ENCODE data around the gene FUZ. TPM values are rescaled to one million over a fixed set of nuclear protein-coding genes. Genes with fewer than 3 reads are reported as not detected.
A peak's percentile ranks its signal among the peaks of the same experiment; 100 is the strongest.

The FUZ gene
- total RNA-seq, 1 experiment from 2014 or later, result 19.0 TPM

- POLR2A ChIA-PET, result interaction anchor here (0.7 to 3.6 kb wide), 4 partner anchors 34 to 139 kb away, joined by 4 to 36 read pairs (median 12); partner anchors contain the start of genes AKT1S1, AP2A1, PRMT1 and PTOV1
These were observed 3.5 kb upstream of the FUZ start for GRCh38 chr19:49816590-49816989.

GRCh38 chr19:49814010-49814409 is 918 bp upstream of the FUZ start:
- CTCF ChIA-PET, result no interaction called here
- H3K27me3 Mint-ChIP-seq (ENCODE audit: insufficient read depth, unreplicated experiment), result no peaks in the 10 kb centered on the region
- peaks cover 17% of the 10 kb centered on the region for H3K36me3 Mint-ChIP-seq (ENCODE audit: insufficient read depth, unreplicated experiment)
- peaks cover 10% of the 10 kb centered on the region for H3K4me1 Mint-ChIP-seq (ENCODE audit: insufficient read depth, unreplicated experiment)
- intact Hi-C loops (cut with micrococcal nuclease), result no loop called here
- TF ChIP-seq CTCF (IDR thresholded peaks at IDR 0.05; ENCODE audit: unreplicated experiment), result no peak
- no TSS peak for BruUV-seq (replicated peaks)
- POLR2A ChIA-PET, result interaction anchor here (0.6 to 2.9 kb wide), 10 partner anchors 10 to 138 kb away, joined by 3 to 32 read pairs (median 6); partner anchors contain the start of genes AKT1S1, AP2A1, PTOV1 and TBC1D17
- H3K27ac Mint-ChIP-seq (ENCODE audit: low read depth, unreplicated experiment), result peak overlapping the region; percentile 99
- H3K4me3 Mint-ChIP-seq (ENCODE audit: unreplicated experiment), result peak overlapping the region; percentile 92
- H3K9me3 Mint-ChIP-seq (ENCODE audit: unreplicated experiment), result no peaks in the 10 kb centered on the region
- no peak for DNase-seq (ENCODE audit: unreplicated experiment)

More at GRCh38 chr19:49816590-49816989, 3.5 kb upstream of the FUZ start:
- no peak for TF ChIP-seq CTCF (IDR thresholded peaks at IDR 0.05; ENCODE audit: unreplicated experiment)
- peaks cover 16% of the 10 kb centered on the region for H3K4me1 Mint-ChIP-seq (ENCODE audit: insufficient read depth, unreplicated experiment)
- intact Hi-C loops (cut with micrococcal nuclease), result loop anchor here (5.0 kb wide), 1 partner anchor 51 kb away; the partner anchor contains the start of gene PNKP
- CTCF ChIA-PET, result interaction anchor here (0.7 to 1.3 kb wide), 2 partner anchors 66 to 413 kb away, joined by 3 read pairs; no protein-coding TSS in a partner anchor
- no peaks in the 10 kb centered on the region for H3K9me3 Mint-ChIP-seq (ENCODE audit: unreplicated experiment)
- BruUV-seq (replicated peaks), result no TSS peak
- peak overlapping the region; percentile 97 for H3K4me3 Mint-ChIP-seq (ENCODE audit: unreplicated experiment)
- H3K27me3 Mint-ChIP-seq (ENCODE audit: insufficient read depth, unreplicated experiment), result no peaks in the 10 kb centered on the region
- peak overlapping the region; percentile 100 for H3K27ac Mint-ChIP-seq (ENCODE audit: low read depth, unreplicated experiment)
- DNase-seq (ENCODE audit: unreplicated experiment), result no peak
- H3K36me3 Mint-ChIP-seq (ENCODE audit: insufficient read depth, unreplicated experiment), result peaks cover 18% of the 10 kb centered on the region

- no peaks in the 10 kb centered on the region for H3K27me3 Mint-ChIP-seq (ENCODE audit: insufficient read depth, unreplicated experiment)
- intact Hi-C loops (cut with micrococcal nuclease), result no loop called here
- BruUV-seq (replicated peaks), result no TSS peak
These were observed 568 bp downstream of the FUZ start for GRCh38 chr19:49812452-49812996.

More at GRCh38 chr19:49812452-49812996, 568 bp downstream of the FUZ start:
- Mint-ChIP-seq H3K4me3 (ENCODE audit: unreplicated experiment) (peak overlapping the region; percentile 92), H3K36me3 (ENCODE audit: insufficient read depth, unreplicated experiment) (peaks cover 17% of the 10 kb centered on the region), H3K9me3 (ENCODE audit: unreplicated experiment) (no peaks in the 10 kb centered on the region), H3K27ac (ENCODE audit: low read depth, unreplicated experiment) (peak overlapping the region; percentile 99), H3K4me1 (ENCODE audit: insufficient read depth, unreplicated experiment) (peaks cover 9% of the 10 kb centered on the region)
- ChIA-PET POLR2A (interaction anchor here (1.0 to 2.9 kb wide), 10 partner anchors 8 to 325 kb away, joined by 3 to 32 read pairs (median 6); partner anchors contain the start of genes AKT1S1, AP2A1, PTOV1 and RPL13A), CTCF (interaction anchor here (0.5 kb wide), 1 partner anchor 68 kb away, joined by 3 read pairs; no protein-coding TSS in a partner anchor)
- TF ChIP-seq CTCF (IDR thresholded peaks at IDR 0.05; ENCODE audit: unreplicated experiment), result no peak
- DNase-seq (ENCODE audit: unreplicated experiment), result no peak

All from MCF 10A (cell line).